ENCODE results near the gene PDGFRA.

Gene PDGFRA
- 0 to 0.11 (median 0) reads per million in 9 experiments for total RNA-seq

DNA sequence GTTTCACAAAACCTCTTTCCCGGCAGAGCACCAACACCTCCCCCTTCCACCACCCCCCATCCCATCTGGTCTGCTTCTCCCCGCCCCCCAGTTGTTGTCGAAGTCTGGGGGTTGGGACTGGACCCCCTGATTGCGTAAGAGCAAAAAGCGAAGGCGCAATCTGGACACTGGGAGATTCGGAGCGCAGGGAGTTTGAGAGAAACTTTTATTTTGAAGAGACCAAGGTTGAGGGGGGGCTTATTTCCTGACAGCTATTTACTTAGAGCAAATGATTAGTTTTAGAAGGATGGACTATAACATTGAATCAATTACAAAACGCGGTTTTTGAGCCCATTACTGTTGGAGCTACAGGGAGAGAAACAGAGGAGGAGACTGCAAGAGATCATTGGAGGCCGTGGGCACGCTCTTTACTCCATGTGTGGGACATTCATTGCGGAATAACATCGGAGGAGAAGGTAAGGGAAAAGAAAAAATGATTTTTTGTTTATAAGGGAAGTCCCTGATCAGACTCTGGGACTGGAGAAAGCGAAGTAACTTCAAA lies at the start of gene PDGFRA:
PDGFRA (plus strand) TSS at position 333 of the 541 bp plus-strand sequence. CDS start 29,476 bp downstream, outside the sequence.
- DNase-seq = no peak
- H3K36me3 Mint-ChIP-seq (ENCODE audit: insufficient read depth) = peaks cover 4% of the 10 kb centered on the region
- H3K4me3 Mint-ChIP-seq = peak within 1 kb of the TSS in 1 of 2 donors; percentile 0
- H3K4me1 Mint-ChIP-seq (ENCODE audit: low read depth in 2 of 2) = peaks cover 21% of the 10 kb centered on the region in 2 donors
- ATAC-seq (replicated peaks) = no peak
- H3K27ac Mint-ChIP-seq = no peak within 1 kb of the TSS
- H3K9me3 Mint-ChIP-seq = no peaks in the 10 kb centered on the region
- H3K27me3 Mint-ChIP-seq = peaks cover 85 to 91% of the 10 kb centered on the region in 2 donors

- DNase-seq = no peak
- no peak overlapping the region for H3K27ac Mint-ChIP-seq
- no peaks in the 10 kb centered on the region for H3K36me3 Mint-ChIP-seq (ENCODE audit: insufficient read depth)
- H3K4me1 Mint-ChIP-seq (ENCODE audit: low read depth in 2 of 2) = no peaks in the 10 kb centered on the region
- peaks cover 18 to 36% of the 10 kb centered on the region in 2 donors for H3K27me3 Mint-ChIP-seq
- no peaks in the 10 kb centered on the region for H3K9me3 Mint-ChIP-seq
- no peak overlapping the region for H3K4me3 Mint-ChIP-seq
- no peak for ATAC-seq (replicated peaks)
Measured at GRCh38 chr4:54184581-54184980, 44.5 kb upstream of the PDGFRA start.

GRCh38 chr4:54185044-54185780 lies 43.9 kb upstream of the PDGFRA start:
- Mint-ChIP-seq H3K27me3 (peaks cover 19 to 39% of the 10 kb centered on the region in 2 donors), H3K4me3 (no peak overlapping the region), H3K27ac (no peak overlapping the region), H3K9me3 (no peaks in the 10 kb centered on the region), H3K36me3 (ENCODE audit: insufficient read depth) (no peaks in the 10 kb centered on the region), H3K4me1 (ENCODE audit: low read depth in 2 of 2) (no peaks in the 10 kb centered on the region)
- DNase-seq (no peak), ATAC-seq (replicated peaks) (no peak)

- Mint-ChIP-seq H3K4me3 (no peak overlapping the region), H3K36me3 (ENCODE audit: insufficient read depth) (no peaks in the 10 kb centered on the region), H3K27ac (no peak overlapping the region), H3K4me1 (ENCODE audit: low read depth in 2 of 2) (no peaks in the 10 kb centered on the region), H3K27me3 (peaks cover 25 to 45% of the 10 kb centered on the region in 2 donors), H3K9me3 (no peaks in the 10 kb centered on the region)
- DNase-seq (no peak), ATAC-seq (replicated peaks) (no peak)
Measured at GRCh38 chr4:54185866-54186265, 43.2 kb upstream of the PDGFRA start.

DNA sequence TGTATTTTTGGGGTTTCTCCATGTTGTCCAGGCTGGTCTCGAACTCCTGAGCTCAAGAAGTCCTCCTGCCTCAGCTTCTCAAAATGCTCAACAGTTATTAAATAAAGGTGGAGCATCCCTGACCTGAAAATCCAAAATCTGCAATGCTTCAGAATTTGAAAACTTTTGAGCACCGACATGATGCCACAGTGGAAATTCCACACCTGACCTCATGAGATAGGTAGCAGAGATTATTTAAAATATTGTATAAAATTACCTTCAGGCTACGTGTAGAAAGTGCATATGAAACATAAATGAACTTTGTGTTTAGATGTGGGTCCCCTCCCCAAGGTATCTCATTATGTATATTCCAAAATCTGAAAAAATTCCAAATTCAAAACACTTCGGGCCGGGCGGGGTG lies 42.7 kb upstream of the PDGFRA start:
- Mint-ChIP-seq H3K9me3 (no peaks in the 10 kb centered on the region), H3K4me3 (no peak overlapping the region), H3K27me3 (peaks cover 25 to 46% of the 10 kb centered on the region in 2 donors), H3K27ac (no peak overlapping the region), H3K36me3 (ENCODE audit: insufficient read depth) (no peaks in the 10 kb centered on the region), H3K4me1 (ENCODE audit: low read depth in 2 of 2) (no peaks in the 10 kb centered on the region)
- DNase-seq (no peak), ATAC-seq (replicated peaks) (no peak)

DNA sequence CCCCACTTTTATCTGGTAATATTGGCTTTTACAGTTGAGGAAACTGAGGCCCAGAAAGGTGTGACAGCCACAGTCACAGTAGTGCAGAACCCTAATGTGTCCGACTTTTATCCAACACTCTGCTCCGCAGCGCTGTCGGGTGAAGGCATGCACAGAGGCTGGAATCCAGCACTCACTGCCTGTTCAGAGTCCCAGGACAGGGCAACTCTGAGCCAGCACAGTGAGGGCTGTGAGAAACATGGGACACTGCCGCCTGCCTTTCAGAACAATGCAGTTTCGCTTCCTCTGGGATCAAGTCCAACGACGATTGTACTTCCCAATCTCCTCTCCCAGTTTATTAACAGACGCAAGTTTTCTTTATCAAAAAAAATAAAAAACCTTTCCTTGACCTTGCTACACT lies 41.9 kb upstream of the PDGFRA start:
- H3K9me3 Mint-ChIP-seq = no peaks in the 10 kb centered on the region

GRCh38 chr4:54189140-54189539 lies 40.0 kb upstream of the PDGFRA start:
- Mint-ChIP-seq H3K9me3 (no peaks in the 10 kb centered on the region), H3K27me3 (peaks cover 23 to 36% of the 10 kb centered on the region in 2 donors), H3K36me3 (ENCODE audit: insufficient read depth) (no peaks in the 10 kb centered on the region), H3K27ac (no peak overlapping the region), H3K4me1 (ENCODE audit: low read depth in 2 of 2) (no peaks in the 10 kb centered on the region), H3K4me3 (no peak overlapping the region)
- DNase-seq (no peak), ATAC-seq (replicated peaks) (no peak)

More for the DNA sequence above, 41.9 kb upstream of the PDGFRA start:
- no peak for DNase-seq
- Mint-ChIP-seq H3K36me3 (ENCODE audit: insufficient read depth) (no peaks in the 10 kb centered on the region), H3K4me1 (ENCODE audit: low read depth in 2 of 2) (no peaks in the 10 kb centered on the region), H3K4me3 (no peak overlapping the region), H3K27me3 (peaks cover 30 to 46% of the 10 kb centered on the region in 2 donors), H3K27ac (no peak overlapping the region)
- no peak for ATAC-seq (replicated peaks)

DNA sequence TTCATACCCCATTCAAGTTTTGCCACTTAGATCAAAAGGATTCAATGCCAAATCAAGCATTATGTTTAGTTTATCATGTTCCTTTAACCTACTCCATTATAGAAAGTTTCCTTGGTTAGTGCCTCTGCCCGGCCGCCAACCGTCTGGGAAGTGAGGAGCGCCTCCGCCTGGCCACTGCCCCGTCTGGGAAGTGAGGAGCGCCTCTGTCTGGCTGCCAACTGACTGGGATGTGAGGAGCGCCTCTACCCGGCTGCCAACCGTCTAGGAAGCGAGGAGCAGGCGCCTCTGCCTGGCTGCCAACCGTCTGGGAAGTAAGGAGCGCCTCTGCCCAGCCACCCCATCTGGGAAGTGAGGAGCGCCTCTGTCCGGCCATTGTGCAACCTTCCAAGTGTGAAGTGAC lies 36.3 kb upstream of the PDGFRA start:
- ATAC-seq (replicated peaks) = no peak
- no peaks in the 10 kb centered on the region for H3K4me1 Mint-ChIP-seq (ENCODE audit: low read depth in 2 of 2)
- H3K27ac Mint-ChIP-seq = no peak overlapping the region
- no peaks in the 10 kb centered on the region for H3K36me3 Mint-ChIP-seq (ENCODE audit: insufficient read depth)
- H3K9me3 Mint-ChIP-seq = no peaks in the 10 kb centered on the region
- no peak overlapping the region for H3K4me3 Mint-ChIP-seq
- DNase-seq = no peak
- peaks cover 18 to 27% of the 10 kb centered on the region in 2 donors for H3K27me3 Mint-ChIP-seq

DNA sequence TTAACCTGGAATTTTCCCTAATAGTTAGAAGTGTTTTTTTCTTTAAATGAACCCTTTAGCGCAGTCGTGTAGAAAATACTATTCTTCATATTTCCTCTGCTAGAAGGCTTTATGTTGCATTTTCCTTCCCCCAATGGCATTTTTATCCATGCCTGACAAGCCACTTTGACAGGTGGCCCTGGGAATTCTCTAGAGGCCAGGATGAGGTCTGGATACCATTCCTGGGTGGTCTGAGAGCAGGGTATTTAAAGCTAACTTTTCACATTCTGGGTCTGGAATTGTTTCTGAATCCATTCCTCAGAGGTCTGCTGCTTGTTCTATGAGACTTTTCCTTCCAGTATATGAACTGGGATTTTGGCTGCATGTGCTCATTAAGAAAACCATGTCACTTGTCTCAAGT lies 31.2 kb upstream of the PDGFRA start:
- H3K27ac Mint-ChIP-seq = no peak overlapping the region
- H3K27me3 Mint-ChIP-seq = peaks cover 0 to 18% of the 10 kb centered on the region in 2 donors
- ATAC-seq (replicated peaks) = no peak
- no peak for DNase-seq
- H3K4me3 Mint-ChIP-seq = no peak overlapping the region
- no peaks in the 10 kb centered on the region for H3K4me1 Mint-ChIP-seq (ENCODE audit: low read depth in 2 of 2)
- no peaks in the 10 kb centered on the region for H3K9me3 Mint-ChIP-seq
- H3K36me3 Mint-ChIP-seq (ENCODE audit: insufficient read depth) = peaks cover 3% of the 10 kb centered on the region

GRCh38 chr4:54199919-54200318 lies 29.2 kb upstream of the PDGFRA start:
- H3K4me1 Mint-ChIP-seq (ENCODE audit: low read depth in 2 of 2) = no peaks in the 10 kb centered on the region
- no peaks in the 10 kb centered on the region for H3K9me3 Mint-ChIP-seq
- H3K27me3 Mint-ChIP-seq = peaks cover 12 to 29% of the 10 kb centered on the region in 2 donors
- no peak overlapping the region for H3K27ac Mint-ChIP-seq
- ATAC-seq (replicated peaks) (no peak), DNase-seq (no peak)
- no peak overlapping the region for H3K4me3 Mint-ChIP-seq
- peaks cover 3% of the 10 kb centered on the region for H3K36me3 Mint-ChIP-seq (ENCODE audit: insufficient read depth)

- ATAC-seq (replicated peaks) = no peak
- Mint-ChIP-seq H3K4me1 (ENCODE audit: low read depth in 2 of 2) (no peaks in the 10 kb centered on the region), H3K9me3 (no peaks in the 10 kb centered on the region), H3K4me3 (no peak overlapping the region), H3K36me3 (ENCODE audit: insufficient read depth) (no peaks in the 10 kb centered on the region), H3K27ac (no peak overlapping the region), H3K27me3 (peaks cover 28 to 32% of the 10 kb centered on the region in 2 donors)
- no peak for DNase-seq
Measured at GRCh38 chr4:54209617-54210016, 19.5 kb upstream of the PDGFRA start.

DNA sequence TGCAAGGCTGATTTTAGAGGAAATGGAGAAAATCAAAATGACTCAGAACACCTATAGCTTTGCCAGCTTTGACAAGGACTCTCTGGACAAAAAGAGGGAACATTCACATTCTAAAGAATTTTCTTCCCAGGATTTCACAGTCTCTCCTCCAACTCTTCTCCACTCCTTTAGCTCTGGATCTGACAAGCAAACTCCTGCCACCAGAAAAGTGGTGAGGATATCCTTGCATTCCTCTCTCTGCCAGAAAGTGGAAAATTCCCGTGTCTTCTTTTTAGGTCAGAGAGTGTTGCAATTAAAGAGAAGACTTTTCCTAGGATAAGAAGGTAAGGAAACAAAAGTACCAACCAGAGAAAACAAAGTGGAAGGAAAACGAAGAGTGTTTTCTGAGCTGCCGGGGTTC lies 16.1 kb upstream of the PDGFRA start:
- Mint-ChIP-seq H3K9me3 (no peaks in the 10 kb centered on the region), H3K27me3 (peaks cover 24 to 38% of the 10 kb centered on the region in 2 donors), H3K27ac (no peak overlapping the region), H3K4me1 (ENCODE audit: low read depth in 2 of 2) (peaks cover 0 to 5% of the 10 kb centered on the region in 2 donors), H3K4me3 (no peak overlapping the region), H3K36me3 (ENCODE audit: insufficient read depth) (no peaks in the 10 kb centered on the region)
- ATAC-seq (replicated peaks) (no peak), DNase-seq (no peak)

DNA sequence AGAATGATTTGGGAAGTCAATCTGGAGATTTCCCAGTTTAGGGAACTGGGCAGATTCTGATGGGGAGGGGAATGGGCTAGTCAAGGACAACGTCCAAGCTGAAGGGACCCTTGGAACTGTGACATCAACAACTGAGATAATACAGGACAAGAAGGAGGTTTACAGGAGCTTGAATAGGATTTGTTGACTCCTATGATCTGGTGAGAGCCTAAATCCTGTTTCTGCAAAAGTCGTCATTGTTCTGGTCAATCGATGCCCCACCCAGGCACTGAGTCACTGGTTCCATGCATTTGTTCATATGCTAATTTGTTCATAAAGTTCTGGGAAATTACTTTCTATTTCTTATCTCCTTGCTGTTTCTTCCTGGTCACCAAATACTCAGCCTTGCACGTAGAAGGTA lies 15.3 kb upstream of the PDGFRA start:
- no peak overlapping the region for H3K4me3 Mint-ChIP-seq
- no peaks in the 10 kb centered on the region for H3K9me3 Mint-ChIP-seq
- H3K27me3 Mint-ChIP-seq = peaks cover 31 to 44% of the 10 kb centered on the region in 2 donors
- DNase-seq (no peak), ATAC-seq (replicated peaks) (no peak)
- peaks cover 0 to 5% of the 10 kb centered on the region in 2 donors for H3K4me1 Mint-ChIP-seq (ENCODE audit: low read depth in 2 of 2)
- H3K27ac Mint-ChIP-seq = no peak overlapping the region
- no peaks in the 10 kb centered on the region for H3K36me3 Mint-ChIP-seq (ENCODE audit: insufficient read depth)

- H3K4me3 Mint-ChIP-seq = no peak overlapping the region
- H3K4me1 Mint-ChIP-seq (ENCODE audit: low read depth in 2 of 2) = peaks cover 0 to 5% of the 10 kb centered on the region in 2 donors
- H3K36me3 Mint-ChIP-seq (ENCODE audit: insufficient read depth) = no peaks in the 10 kb centered on the region
- H3K27ac Mint-ChIP-seq = no peak overlapping the region
- peaks cover 29 to 51% of the 10 kb centered on the region in 2 donors for H3K27me3 Mint-ChIP-seq
- ATAC-seq (replicated peaks) (no peak), DNase-seq (no peak)
- no peaks in the 10 kb centered on the region for H3K9me3 Mint-ChIP-seq
Measured at GRCh38 chr4:54215379-54216077, 13.6 kb upstream of the PDGFRA start.
